HG03354 (cell line): Measurements from ENCODE around the gene MFSD8.
"Not testable (repeated sequence)": the region's sequence is repeated elsewhere in the genome, so short reads cannot be mapped to it uniquely, and the experiment has no call there.

Experiments used
- ATAC-seq: cut with Tn5 transposase; IDR thresholded peaks from one replicate; pipeline ENCODE4 v1.9.1; 2021; ENCODE audit warnings: mild to moderate bottlenecking; ENCODE audit not compliant: unreplicated experiment, poor library complexity, severe bottlenecking

Gene MFSD8

GRCh38 chr4:127965062-127965802, at the start of gene MFSD8, which contains the start of gene ABHD18:
MFSD8 (minus strand) TSS chr4:127965173; CDS start chr4:127965133, 40 bp downstream.
ABHD18 (plus strand) TSS chr4:127965406; CDS start chr4:127982956, 17,550 bp downstream.
- peak; percentile 94 for ATAC-seq

DNA sequence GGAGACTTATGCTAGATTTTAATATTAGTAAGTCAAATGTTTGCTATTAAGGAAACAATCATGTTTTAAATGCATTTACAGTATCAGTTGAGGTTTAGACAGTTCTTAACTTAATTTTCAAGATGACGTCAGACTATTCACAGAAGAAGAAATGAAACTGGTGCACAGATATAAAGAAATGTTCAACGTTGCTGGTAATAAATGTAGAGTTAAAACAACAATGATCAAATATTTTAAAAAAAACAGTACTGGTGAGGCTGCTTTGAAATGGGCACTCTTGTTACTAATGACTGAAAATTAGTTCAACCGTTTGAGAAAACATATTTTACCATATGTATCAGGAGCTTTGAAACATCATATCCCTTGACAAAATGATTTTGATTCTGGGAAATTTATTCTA, 44.5 kb upstream of the MFSD8 start:
- ATAC-seq, result no peak

GRCh38 chr4:128006592-128006991, 41.6 kb upstream of the MFSD8 start:
- ATAC-seq, result no peak

DNA sequence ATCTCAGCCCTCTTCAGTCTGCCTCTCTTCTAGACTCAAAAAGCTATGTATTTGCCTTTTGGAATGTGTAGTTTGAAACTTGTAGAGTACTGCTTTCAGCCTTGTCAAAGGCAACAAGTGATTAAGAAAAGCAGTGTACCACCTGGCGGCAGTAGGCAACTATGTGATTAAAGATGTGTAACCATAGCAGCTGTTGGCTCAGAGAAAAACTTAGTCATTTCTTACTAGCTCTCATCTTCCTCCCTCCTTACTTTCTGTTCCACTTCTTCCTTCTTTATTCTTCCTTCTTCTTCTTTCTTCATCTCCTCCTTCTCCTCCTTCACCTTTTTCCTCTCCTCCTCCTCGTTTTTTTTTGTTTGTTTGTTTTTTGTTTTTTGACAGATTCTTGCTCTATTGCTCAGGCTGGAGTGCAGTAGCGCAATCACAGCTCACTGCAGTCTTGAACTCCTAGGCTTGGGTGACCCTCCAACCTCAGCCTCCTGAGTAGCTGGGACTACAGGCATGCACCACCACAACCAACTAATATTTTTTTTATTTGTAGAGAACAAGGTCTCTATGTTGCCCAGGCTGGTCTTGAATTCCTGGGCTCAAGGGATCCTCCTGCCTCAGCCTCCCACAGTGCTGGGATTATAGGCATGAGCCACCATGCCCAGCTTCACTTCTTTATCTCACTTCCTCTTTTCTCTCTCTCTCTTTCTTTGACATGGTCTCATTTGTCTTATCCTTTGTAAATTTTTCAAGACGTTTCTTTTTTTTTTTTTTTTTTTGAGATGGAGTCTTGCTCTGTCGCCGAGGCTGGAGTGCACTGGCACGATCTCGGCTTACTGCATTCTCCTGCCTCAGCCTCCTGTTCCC, 32.8 kb upstream of the MFSD8 start:
- ATAC-seq, result peak; percentile 99

- ATAC-seq, result not testable (repeated sequence)
These were observed 31.5 kb upstream of the MFSD8 start for GRCh38 chr4:127996521-127996920.

- ATAC-seq, result no peak
These were observed 30.8 kb upstream of the MFSD8 start for GRCh38 chr4:127995776-127996175.

DNA sequence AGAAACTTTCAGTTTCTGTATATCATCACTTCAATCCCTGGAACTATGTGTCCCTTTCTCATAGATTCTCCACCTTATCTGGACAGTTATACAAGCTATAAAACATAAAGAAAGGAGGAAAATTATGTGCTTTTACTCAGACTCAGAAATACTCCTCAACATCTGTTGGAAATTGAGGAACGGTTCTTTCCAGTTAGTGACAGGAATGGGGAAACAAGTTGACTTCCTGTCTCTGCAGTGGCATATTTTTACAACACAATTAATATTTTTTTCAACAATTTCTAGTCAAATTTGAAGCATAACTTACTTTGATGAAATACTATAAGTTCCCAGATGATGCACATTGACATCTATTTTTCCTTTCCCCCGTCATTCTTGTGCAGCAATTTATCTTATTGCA, 28.2 kb upstream of the MFSD8 start:
- ATAC-seq, result no peak

GRCh38 chr4:127988638-127989037, 23.7 kb upstream of the MFSD8 start:
- ATAC-seq, result no peak

DNA sequence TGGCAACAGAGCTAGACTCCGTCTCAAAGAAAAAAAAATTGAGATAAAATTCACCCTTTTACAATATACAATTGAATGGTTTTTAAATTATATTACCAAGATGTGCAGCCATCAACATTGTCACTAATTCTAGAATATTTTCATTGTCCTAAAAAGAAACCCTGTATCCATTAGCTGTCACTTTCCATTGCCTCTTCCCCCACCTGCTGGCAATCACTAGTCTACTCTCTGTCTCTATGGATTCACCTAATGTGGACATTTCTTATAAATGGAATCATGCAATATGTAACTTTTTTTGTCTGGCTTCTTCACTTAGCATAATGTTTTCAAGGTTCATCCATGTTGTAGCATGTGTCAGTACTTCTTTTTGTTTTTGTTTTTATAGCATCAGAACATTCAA, 21.0 kb upstream of the MFSD8 start:
- no peak for ATAC-seq

- ATAC-seq, result no peak
These were observed 17.5 kb upstream of the MFSD8 start for GRCh38 chr4:127982445-127982844.

DNA sequence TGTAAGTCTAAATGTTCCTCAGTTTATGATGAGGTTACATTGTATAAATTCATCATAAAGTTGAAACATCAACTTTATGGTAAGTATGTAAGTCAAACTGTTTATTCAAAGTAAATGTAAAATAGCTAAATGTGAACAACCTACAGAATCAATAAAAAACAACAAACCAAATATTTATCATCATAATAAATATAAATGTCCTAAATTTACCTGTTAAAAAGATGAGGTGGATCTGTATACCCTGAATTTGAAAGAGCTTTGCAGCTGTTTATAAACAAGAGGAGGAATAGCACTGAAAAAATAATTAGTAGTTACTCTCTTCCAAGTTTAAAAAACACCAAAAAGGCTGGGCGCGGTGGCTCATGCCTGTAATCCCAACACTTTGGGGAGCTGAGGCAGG, 14.0 kb upstream of the MFSD8 start:
- ATAC-seq, result no peak

DNA sequence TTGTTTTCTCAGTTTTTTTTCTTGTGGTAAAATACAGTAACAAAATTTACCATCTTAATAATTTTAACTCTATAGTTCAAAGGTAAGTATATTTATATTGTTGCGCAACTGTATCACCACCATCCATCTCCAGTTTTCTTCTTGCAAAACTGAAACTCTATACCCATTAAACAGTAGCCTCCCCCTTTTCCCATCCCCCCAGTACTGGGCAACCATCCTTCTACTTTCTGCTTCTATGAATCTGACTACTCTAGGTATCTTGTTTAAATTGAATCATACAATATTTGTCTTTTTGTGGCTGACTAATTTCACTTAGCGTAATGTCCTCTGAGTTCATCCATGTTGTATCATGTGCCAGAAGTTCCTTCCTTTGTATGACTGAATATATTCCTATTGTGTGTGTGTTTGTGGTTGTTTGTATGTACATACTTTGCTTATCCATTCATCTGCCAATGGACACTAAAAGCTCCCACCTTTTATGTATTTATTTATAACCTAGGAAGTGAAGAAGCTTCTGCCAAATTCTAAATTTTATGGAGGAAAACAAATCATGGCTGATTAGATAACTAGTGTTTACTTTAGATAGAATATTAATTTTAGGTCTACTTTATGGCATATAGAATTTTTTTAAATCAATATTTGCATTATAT, 10.3 kb upstream of the MFSD8 start:
- ATAC-seq, result no peak

DNA sequence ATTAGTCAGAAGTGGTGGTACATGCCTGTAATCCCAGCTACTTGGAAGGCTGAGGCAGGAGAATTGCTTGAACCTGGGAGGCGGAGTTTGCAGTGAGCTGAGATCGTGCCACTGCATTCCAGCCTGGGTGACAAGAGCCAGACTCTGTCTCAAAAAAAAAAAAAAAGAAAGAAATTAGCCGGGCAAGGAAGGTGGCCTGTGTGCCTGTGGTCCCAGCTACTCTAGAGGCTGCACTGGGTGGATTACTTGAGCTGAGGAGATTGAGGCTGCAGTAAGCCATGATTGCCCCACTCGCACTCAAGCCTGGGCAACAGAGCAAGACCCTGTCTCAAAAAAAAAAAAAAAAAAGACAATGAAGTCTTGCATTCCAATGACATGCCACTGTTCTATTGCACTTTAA, 6.0 kb upstream of the MFSD8 start:
- not testable (repeated sequence) for ATAC-seq

GRCh38 chr4:127968586-127968985, 3.6 kb upstream of the MFSD8 start:
- ATAC-seq, result no peak

DNA sequence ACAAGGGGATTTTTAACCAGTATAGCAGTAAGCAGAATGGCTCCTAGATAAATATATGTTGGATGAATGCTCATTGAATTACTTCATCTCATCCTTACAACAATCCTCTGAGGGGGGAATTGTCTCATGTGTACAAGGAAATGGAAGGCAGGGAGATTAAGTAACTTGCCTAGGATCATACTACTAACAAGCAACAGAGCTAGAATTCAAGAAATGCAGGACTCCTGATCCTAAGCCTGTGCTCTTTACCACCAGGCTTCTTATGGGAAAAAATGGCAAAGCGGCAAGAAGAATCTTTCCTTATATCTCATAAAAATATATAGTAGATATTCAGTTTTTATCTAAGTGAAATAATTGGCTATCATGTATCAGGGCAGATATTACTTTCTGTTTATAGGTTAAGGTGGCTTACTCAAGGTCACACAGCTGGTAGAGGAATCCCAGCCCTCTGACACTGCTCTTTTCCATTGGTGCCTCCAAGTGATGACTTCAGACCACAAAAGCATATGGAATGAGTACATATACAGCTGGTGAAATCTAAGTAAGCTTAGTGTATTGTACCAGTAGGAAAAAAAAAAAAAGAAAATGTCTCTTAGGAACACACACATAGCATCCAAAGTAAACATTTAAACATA, 2.3 kb upstream of the MFSD8 start:
- no peak for ATAC-seq

DNA sequence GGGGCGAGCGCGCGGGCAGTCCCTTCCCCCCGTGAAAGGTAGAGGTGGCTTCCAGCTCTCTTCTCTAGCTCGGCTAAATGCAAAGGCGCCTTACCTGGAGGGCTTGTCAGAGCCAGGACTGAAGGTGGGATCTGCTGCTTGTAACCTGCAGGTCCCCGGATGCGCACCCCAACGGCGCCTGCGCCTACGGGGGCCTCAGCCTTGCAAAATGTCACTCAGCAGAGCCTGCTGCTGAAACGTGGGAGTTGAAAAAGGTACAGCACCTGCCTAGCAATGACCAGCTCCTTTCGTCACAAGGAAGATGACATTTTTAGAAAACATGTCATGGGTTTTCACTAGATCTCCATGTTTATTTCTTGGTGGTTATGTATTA, 816 bp upstream of the MFSD8 start:
- ATAC-seq, result peak; percentile 34

- ATAC-seq, result peak; percentile 25
These were observed 429 bp downstream of the MFSD8 start for GRCh38 chr4:127964426-127965061.

DNA sequence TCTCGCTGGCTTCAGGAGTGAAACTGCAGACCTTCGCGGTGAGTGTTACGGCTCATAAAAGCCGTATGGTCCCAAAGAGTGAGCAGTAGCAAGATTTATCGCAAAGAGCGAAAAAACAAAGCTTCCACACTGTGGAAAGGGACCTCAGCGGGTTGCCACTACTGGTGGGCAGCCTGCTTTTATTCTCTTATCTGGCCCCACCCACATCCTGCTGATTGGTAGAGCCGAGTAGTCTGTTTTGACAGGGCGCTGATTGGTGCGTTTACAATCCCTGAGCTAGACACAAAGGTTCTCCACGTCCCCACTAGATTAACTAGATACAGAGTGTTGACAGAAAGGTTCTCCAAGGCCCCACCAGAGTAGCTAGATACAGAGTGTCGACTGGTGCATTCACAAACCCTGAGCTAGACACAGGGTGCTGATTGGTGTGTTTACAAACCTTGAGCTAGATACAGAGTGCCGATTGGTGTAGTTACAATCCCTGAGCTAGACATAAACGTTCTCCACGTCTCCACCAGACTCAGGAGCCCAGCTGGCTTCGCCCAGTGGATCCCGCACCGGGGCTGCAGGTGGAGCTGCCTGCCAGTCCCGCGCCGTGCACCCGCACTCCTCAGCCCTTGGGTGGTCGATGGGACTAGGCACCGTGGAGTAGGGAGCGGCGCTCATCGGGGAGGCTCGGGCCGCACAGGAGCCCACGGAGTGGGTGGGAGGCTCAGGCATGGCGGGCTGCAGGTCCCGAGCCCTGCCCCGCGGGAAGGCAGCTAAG, 1.2 kb downstream of the MFSD8 start:
- ATAC-seq, result not testable (repeated sequence)

- no peak for ATAC-seq
These were observed 5.2 kb downstream of the MFSD8 start for GRCh38 chr4:127959794-127960193.
